ENCODE measurements around the gene EDNRA.

- no peak for TF ChIP-seq TARDBP (IDR thresholded peaks at IDR 0.05)
- TF ChIP-seq, protein P1, sequence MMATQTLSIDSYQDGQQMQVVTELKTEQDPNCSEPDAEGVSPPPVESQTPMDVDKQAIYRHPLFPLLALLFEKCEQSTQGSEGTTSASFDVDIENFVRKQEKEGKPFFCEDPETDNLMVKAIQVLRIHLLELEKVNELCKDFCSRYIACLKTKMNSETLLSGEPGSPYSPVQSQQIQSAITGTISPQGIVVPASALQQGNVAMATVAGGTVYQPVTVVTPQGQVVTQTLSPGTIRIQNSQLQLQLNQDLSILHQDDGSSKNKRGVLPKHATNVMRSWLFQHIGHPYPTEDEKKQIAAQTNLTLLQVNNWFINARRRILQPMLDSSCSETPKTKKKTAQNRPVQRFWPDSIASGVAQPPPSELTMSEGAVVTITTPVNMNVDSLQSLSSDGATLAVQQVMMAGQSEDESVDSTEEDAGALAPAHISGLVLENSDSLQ (IDR thresholded peaks at IDR 0.05) = no peak
Observed at GRCh38 chr4:147447786-147448185, 33.1 kb upstream of the EDNRA start.

Measured in HEK293T (cell line).